Measurements from ENCODE around the gene KLHL25.

The KLHL25 gene

GRCh38 chr15:85773970-85774369 lies 20.8 kb downstream of the KLHL25 start:
- Histone ChIP-seq H3K36me3 (ENCODE audit: control insufficient read depth, insufficient read depth, low read length) (peaks cover 6% of the 10 kb centered on the region), H3K4me1 (ENCODE audit: control insufficient read depth, insufficient read depth, low read length) (no peaks in the 10 kb centered on the region), H3K9me3 (ENCODE audit: control insufficient read depth, insufficient read depth, low read length) (no peaks in the 10 kb centered on the region), H3K27ac (ENCODE audit: low read length) (no peak overlapping the region), H3K27me3 (ENCODE audit: control insufficient read depth, insufficient read depth, low read length) (no peaks in the 10 kb centered on the region), H3K4me3 (ENCODE audit: low read length) (no peak overlapping the region)
- no CpG with 5 or more reads among the region's 10 CpGs for WGBS (ENCODE audit: insufficient coverage, insufficient read length)
- no peak for DNase-seq (ENCODE audit: low read depth, low spot score)

- no CpG with 5 or more reads among the region's 12 CpGs for WGBS (ENCODE audit: insufficient coverage, insufficient read length)
- Histone ChIP-seq H3K9me3 (ENCODE audit: control insufficient read depth, insufficient read depth, low read length) (no peaks in the 10 kb centered on the region), H3K27ac (ENCODE audit: low read length) (no peak overlapping the region)
Observed at GRCh38 chr15:85773249-85773648, 21.5 kb downstream of the KLHL25 start.

DNA sequence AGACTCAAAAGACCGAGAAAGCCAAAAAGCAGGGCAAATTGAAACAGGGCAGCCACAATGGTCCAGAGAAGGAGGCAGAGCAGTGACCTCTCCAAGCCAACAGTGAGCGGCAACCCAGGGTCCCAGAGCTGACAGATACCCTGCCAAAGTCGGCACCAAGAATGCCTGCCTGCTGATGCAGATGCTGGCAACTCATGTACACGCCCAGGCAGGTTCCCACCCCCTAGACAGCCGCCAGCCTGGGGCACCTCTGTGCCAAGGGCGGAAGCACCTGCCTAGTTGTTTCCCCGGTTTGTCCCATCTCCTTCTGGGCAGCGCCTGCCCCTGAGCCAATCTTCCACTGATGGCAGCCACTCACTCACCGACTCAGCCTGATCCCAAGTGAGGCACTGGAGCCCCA lies 22.1 kb downstream of the KLHL25 start:
- WGBS (ENCODE audit: insufficient coverage, insufficient read length) = no CpG with 5 or more reads among the region's 9 CpGs
- H3K27me3 ChIP-seq (ENCODE audit: control insufficient read depth, insufficient read depth, low read length) = no peaks in the 10 kb centered on the region
- no peak overlapping the region for H3K27ac ChIP-seq (ENCODE audit: low read length)
- H3K4me3 ChIP-seq (ENCODE audit: low read length) = no peak overlapping the region
- peaks cover 16% of the 10 kb centered on the region for H3K36me3 ChIP-seq (ENCODE audit: control insufficient read depth, insufficient read depth, low read length)
- H3K4me1 ChIP-seq (ENCODE audit: control insufficient read depth, insufficient read depth, low read length) = no peaks in the 10 kb centered on the region
- DNase-seq (ENCODE audit: low read depth, low spot score) = no peak
- H3K9me3 ChIP-seq (ENCODE audit: control insufficient read depth, insufficient read depth, low read length) = no peaks in the 10 kb centered on the region

More at GRCh38 chr15:85773249-85773648, 21.5 kb downstream of the KLHL25 start:
- H3K4me1 ChIP-seq (ENCODE audit: control insufficient read depth, insufficient read depth, low read length) = no peaks in the 10 kb centered on the region
- no peak for DNase-seq (ENCODE audit: low read depth, low spot score)
- H3K4me3 ChIP-seq (ENCODE audit: low read length) = no peak overlapping the region
- no peaks in the 10 kb centered on the region for H3K27me3 ChIP-seq (ENCODE audit: control insufficient read depth, insufficient read depth, low read length)
- H3K36me3 ChIP-seq (ENCODE audit: control insufficient read depth, insufficient read depth, low read length) = peaks cover 13% of the 10 kb centered on the region

GRCh38 chr15:85771781-85772445 lies 22.8 kb downstream of the KLHL25 start:
- Histone ChIP-seq H3K27ac (ENCODE audit: low read length) (no peak overlapping the region), H3K27me3 (ENCODE audit: control insufficient read depth, insufficient read depth, low read length) (no peaks in the 10 kb centered on the region)
- no CpG with 5 or more reads among the region's 13 CpGs for WGBS (ENCODE audit: insufficient coverage, insufficient read length)

DNA sequence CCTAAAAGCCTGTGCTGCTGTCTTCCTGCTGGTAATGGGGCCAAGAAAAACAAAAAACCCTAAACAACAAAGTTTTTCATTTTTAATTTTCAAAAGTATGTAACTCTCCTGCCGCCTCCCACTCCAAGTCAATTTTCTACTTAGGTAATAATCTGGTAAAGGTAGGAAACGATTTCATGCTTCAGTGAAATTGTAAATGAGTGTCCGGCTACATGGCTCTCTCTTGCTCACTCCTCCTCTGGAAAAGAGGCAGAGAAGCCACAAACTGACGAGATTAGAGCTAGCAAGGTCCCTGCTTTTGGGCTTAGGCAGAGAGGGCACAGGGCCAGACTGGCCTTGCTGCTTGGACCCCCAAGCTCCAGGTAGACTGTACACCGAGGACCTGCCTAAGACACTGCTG lies 23.5 kb downstream of the KLHL25 start:
- Histone ChIP-seq H3K4me1 (ENCODE audit: control insufficient read depth, insufficient read depth, low read length) (peaks cover 3% of the 10 kb centered on the region), H3K9me3 (ENCODE audit: control insufficient read depth, insufficient read depth, low read length) (no peaks in the 10 kb centered on the region), H3K4me3 (ENCODE audit: low read length) (no peak overlapping the region; the same call in 1 of the 2 replicates), H3K27ac (ENCODE audit: low read length) (no peak overlapping the region), H3K27me3 (ENCODE audit: control insufficient read depth, insufficient read depth, low read length) (no peaks in the 10 kb centered on the region), H3K36me3 (ENCODE audit: control insufficient read depth, insufficient read depth, low read length) (peaks cover 16% of the 10 kb centered on the region)
- WGBS (ENCODE audit: insufficient coverage, insufficient read length) = no CpG with 5 or more reads among the region's 5 CpGs
- DNase-seq (ENCODE audit: low read depth, low spot score) = no peak

More at GRCh38 chr15:85771781-85772445, 22.8 kb downstream of the KLHL25 start:
- Histone ChIP-seq H3K9me3 (ENCODE audit: control insufficient read depth, insufficient read depth, low read length) (no peaks in the 10 kb centered on the region), H3K36me3 (ENCODE audit: control insufficient read depth, insufficient read depth, low read length) (peaks cover 16% of the 10 kb centered on the region), H3K4me1 (ENCODE audit: control insufficient read depth, insufficient read depth, low read length) (no peaks in the 10 kb centered on the region), H3K4me3 (ENCODE audit: low read length) (no peak overlapping the region)
- no peak for DNase-seq (ENCODE audit: low read depth, low spot score)

GRCh38 chr15:85770096-85771041 lies 24.4 kb downstream of the KLHL25 start:
- H3K36me3 ChIP-seq (ENCODE audit: control insufficient read depth, insufficient read depth, low read length) = peaks cover 16% of the 10 kb centered on the region
- H3K27ac ChIP-seq (ENCODE audit: low read length) = no peak overlapping the region
- H3K27me3 ChIP-seq (ENCODE audit: control insufficient read depth, insufficient read depth, low read length) = no peaks in the 10 kb centered on the region
- no peak overlapping the region for H3K4me3 ChIP-seq (ENCODE audit: low read length)
- DNase-seq (ENCODE audit: low read depth, low spot score) = no peak
- no peaks in the 10 kb centered on the region for H3K9me3 ChIP-seq (ENCODE audit: control insufficient read depth, insufficient read depth, low read length)
- WGBS (ENCODE audit: insufficient coverage, insufficient read length) = no CpG with 5 or more reads among the region's 21 CpGs
- H3K4me1 ChIP-seq (ENCODE audit: control insufficient read depth, insufficient read depth, low read length) = peaks cover 6% of the 10 kb centered on the region

- Histone ChIP-seq H3K4me1 (ENCODE audit: control insufficient read depth, insufficient read depth, low read length) (peaks cover 6% of the 10 kb centered on the region), H3K4me3 (ENCODE audit: low read length) (no peak overlapping the region), H3K27ac (ENCODE audit: low read length) (no peak overlapping the region), H3K36me3 (ENCODE audit: control insufficient read depth, insufficient read depth, low read length) (peaks cover 16% of the 10 kb centered on the region), H3K9me3 (ENCODE audit: control insufficient read depth, insufficient read depth, low read length) (no peaks in the 10 kb centered on the region), H3K27me3 (ENCODE audit: control insufficient read depth, insufficient read depth, low read length) (no peaks in the 10 kb centered on the region)
- no CpG with 5 or more reads among the region's 42 CpGs for WGBS (ENCODE audit: insufficient coverage, insufficient read length)
- no peak for DNase-seq (ENCODE audit: low read depth, low spot score)
Observed at GRCh38 chr15:85769182-85769900, 25.4 kb downstream of the KLHL25 start.

GRCh38 chr15:85768595-85769168 lies 26.0 kb downstream of the KLHL25 start:
- WGBS (ENCODE audit: insufficient coverage, insufficient read length) = no CpG with 5 or more reads among the region's 32 CpGs
- no peaks in the 10 kb centered on the region for H3K27me3 ChIP-seq (ENCODE audit: control insufficient read depth, insufficient read depth, low read length)
- no peak for DNase-seq (ENCODE audit: low read depth, low spot score)
- H3K4me3 ChIP-seq (ENCODE audit: low read length) = no peak overlapping the region
- H3K4me1 ChIP-seq (ENCODE audit: control insufficient read depth, insufficient read depth, low read length) = peaks cover 6% of the 10 kb centered on the region
- H3K9me3 ChIP-seq (ENCODE audit: control insufficient read depth, insufficient read depth, low read length) = no peaks in the 10 kb centered on the region
- H3K27ac ChIP-seq (ENCODE audit: low read length) = no peak overlapping the region
- H3K36me3 ChIP-seq (ENCODE audit: control insufficient read depth, insufficient read depth, low read length) = peaks cover 16% of the 10 kb centered on the region

- Histone ChIP-seq H3K27me3 (ENCODE audit: control insufficient read depth, insufficient read depth, low read length) (no peaks in the 10 kb centered on the region), H3K27ac (ENCODE audit: low read length) (no peak overlapping the region), H3K36me3 (ENCODE audit: control insufficient read depth, insufficient read depth, low read length) (peaks cover 14% of the 10 kb centered on the region), H3K9me3 (ENCODE audit: control insufficient read depth, insufficient read depth, low read length) (no peaks in the 10 kb centered on the region), H3K4me3 (ENCODE audit: low read length) (no peak overlapping the region), H3K4me1 (ENCODE audit: control insufficient read depth, insufficient read depth, low read length) (peaks cover 6% of the 10 kb centered on the region)
- no peak for DNase-seq (ENCODE audit: low read depth, low spot score)
- WGBS (ENCODE audit: insufficient coverage, insufficient read length) = no CpG with 5 or more reads among the region's 26 CpGs
Observed at GRCh38 chr15:85767785-85768529, 26.8 kb downstream of the KLHL25 start.

All from iPS DF 6.9 (cell line).